GM21737 (cell line): ENCODE data around the gene ANO7.
"Not testable (repeated sequence)": the region's sequence is repeated elsewhere in the genome, so short reads cannot be mapped to it uniquely, and the experiment has no call there.

Source experiments
- ATAC-seq: cut with Tn5 transposase; IDR thresholded peaks from one replicate; pipeline ENCODE4 v1.9.1; 2021; ENCODE audit warnings: mild to moderate bottlenecking, moderate library complexity; ENCODE audit not compliant: unreplicated experiment

ANO7 gene

GRCh38 chr2:241189093-241189855, 797 bp downstream of the ANO7 start:
- no peak for ATAC-seq

GRCh38 chr2:241189856-241190201, 1.4 kb downstream of the ANO7 start:
- no peak for ATAC-seq

DNA sequence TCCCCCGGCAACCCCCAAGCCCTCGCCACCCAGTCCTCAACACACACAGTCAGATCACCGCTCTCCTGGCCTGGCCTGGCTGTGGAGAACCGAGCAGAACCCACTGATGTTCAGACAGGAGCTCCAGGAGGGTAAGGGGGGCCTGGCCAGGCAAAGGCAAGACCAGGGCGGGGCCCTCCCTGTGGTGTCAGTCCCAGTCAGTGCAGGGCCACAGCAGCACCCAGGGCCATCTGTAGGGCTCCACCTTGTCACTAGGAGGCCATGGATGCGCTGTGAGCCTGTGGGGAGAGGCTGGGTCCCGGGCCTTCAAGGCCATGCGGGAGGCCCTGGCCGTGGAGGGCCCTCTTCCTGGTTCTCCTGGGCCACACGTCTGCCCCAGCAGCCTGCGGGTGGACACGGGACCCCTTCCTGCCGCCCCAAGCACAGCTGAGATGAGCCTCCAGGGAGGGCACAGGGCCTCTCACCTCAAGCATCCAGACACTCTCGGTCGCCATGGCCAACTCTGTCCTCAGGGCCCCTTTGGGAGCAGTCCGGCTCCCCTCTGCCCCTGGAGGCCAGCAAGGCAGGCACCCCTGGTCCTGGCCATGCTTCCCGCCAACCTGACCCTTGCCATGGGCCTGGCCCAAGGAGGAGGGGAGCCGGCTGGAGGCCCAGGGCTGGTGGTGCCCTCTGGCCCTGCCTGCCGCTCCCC, 2.0 kb downstream of the ANO7 start:
- no peak for ATAC-seq

- no peak for ATAC-seq
Observed at GRCh38 chr2:241191081-241191480, 2.6 kb downstream of the ANO7 start.

DNA sequence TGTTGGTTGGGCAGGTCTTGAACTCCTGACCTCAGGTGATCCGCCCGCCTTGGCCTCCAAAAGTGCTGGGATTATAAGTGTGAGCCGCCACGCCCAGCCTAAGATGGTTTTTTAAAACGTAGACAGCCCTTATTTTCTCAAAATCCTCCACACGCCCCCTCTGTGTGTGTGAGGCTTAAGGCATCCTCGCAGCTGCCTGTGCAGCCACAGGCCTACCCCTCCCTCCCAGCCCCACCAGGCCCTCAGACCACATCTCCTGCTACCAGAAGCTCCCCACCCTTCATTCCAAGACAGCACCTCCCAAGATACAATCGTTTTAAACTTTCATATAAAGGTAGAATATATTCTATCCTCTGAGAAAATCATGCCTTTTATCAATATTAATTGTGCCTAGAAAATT, 4.8 kb downstream of the ANO7 start:
- ATAC-seq: no peak

GRCh38 chr2:241194811-241195210, 6.3 kb downstream of the ANO7 start:
- no peak for ATAC-seq

GRCh38 chr2:241195506-241196130, 7.1 kb downstream of the ANO7 start:
- ATAC-seq: no peak

DNA sequence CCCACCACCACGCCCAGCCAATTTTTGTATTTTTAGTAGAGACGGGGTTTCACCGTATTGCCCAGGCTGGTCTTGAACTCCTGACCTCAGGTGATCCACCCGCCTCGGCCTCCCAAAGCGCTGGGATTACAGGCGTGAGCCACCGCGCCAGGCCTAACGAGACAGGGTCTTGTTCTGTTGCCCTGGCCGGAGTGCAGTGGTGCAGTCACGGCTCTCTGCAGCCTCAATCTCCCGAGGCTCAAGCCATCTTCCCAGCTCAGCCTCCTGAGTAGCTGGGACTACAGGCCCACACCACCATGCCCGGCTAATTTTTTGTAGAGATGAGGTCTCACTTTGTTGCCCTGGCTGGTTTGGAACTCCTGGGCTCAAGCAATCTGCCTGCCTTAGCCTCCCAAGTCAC, 8.8 kb downstream of the ANO7 start:
- not testable (repeated sequence) for ATAC-seq

GRCh38 chr2:241197947-241198346, 9.5 kb downstream of the ANO7 start:
- ATAC-seq: no peak

DNA sequence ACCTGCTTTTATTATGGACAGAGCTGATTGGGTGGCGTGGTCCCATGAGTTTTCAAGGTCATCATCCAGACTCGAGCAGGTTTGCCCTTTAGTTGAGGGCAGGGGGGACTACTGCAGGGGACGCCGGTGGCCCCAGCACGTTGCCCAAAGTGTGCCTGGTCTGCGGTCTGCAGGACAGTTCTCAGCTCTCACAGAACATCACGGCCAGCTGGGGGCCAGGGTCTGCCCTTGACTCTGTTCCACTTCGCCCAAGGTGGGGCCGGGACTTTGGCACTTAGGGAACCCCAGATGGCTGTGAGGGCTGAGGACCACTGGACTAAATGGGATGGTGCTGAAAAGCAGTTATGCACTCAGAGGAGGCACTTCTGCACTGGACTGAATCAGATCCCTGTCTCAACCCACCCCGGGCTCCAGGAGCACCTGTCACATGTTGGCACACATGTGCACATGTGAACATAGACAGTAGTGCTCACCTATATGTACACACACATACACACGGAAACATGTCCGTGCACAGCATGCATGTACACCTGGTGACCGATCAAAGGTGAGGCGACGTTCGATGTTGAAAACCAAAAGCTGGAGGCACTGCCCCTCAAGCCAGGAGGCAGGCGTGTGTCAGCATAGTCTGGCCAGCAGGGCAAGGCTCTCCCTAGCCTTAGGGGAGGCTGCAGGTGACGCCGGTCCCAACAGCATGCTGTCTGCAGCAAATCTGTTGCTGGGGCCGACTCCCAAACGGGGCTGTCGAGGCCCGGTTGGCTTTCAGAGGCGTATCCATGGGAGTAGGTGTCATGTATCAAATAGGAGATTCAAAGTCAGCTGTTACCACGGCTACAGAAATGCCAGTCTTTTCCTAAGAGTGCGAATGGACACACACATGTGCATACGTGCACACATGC, 10.2 kb downstream of the ANO7 start:
- ATAC-seq: no peak

- no peak for ATAC-seq
Observed at GRCh38 chr2:241199286-241199685, 10.8 kb downstream of the ANO7 start.

DNA sequence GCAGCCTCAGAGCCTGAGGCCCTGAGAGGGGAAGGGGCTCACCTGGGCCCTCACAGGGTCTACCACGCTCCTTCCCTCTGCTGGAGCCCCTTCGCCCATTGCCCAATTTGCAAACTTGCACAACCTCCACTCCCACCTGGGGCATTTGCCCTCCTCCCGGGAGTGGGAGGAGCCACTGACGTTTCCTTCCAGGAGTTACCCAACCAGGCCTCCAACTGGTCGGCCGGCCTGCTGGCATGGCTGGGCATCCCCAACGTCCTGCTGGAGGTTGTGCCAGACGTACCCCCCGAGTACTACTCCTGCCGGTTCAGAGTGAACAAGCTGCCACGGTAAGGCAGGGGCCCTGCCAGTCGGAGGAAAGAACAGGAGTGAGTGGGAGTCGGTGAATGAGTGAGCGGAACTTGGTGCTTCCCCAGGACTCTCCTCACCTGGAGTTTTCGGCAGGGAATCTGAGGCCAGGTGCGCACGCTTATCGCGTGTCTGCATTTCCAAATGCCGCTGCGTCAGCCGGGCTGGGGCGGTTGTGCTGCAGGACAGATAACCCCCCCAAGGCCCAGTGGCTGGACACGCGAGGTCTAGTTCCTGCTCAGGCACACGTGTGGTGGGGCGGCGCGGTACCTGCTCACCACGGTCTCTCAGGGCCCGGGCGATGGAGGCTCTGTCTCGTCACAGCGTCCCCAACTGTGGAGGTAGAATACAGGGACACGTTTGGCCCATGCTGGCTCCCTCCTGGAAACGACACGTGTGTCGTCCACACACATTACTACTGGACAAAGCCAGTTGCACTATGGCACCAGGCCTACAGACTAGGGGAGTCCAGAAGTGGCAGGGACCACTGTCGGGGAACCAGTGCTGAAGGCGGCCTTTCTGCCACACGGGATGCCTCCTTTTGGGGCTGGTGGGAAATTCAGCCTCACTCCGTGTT, 11.7 kb downstream of the ANO7 start:
- no peak for ATAC-seq

GRCh38 chr2:241200822-241201395, 12.4 kb downstream of the ANO7 start:
- no peak for ATAC-seq

DNA sequence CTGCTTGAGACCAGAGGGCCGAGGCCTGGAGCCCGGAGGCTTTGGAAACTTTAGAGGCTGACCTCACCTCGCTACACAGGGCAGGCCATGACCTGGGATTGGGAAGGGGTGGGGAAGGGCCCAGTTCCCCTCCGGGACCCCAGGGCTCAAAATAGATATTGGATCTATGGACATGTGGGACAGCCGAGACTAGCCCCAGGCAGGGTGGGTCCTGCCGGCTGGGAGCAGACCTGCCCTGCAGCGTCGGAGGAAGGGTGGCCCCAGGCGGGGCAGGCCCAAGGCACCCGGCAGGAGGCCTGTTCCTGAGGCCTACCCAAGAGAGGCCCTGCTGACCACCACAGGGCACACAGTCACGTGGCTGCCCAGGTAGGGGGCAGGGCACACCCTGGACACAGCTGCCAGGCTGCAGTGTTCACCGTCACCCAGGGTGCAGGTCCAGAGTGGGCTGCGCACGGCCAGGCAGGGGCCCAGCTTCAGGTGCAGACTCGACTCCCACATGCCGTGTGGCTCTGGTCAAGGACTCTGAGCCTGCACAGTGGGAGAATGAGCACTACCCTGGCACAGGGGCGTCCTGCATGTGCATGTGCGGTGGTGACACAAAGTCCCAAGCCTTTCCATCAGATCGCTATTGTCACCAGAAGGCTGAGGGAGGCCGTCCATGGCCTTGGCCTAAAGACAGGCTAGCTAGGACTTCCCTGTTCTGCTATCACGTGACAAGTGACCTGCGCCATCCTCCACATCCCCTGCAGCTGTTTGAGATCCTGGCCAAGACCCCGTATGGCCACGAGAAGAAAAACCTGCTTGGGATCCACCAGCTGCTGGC, 13.2 kb downstream of the ANO7 start:
- ATAC-seq: no peak

- ATAC-seq: no peak
Observed at GRCh38 chr2:241202268-241202585, 13.8 kb downstream of the ANO7 start.

DNA sequence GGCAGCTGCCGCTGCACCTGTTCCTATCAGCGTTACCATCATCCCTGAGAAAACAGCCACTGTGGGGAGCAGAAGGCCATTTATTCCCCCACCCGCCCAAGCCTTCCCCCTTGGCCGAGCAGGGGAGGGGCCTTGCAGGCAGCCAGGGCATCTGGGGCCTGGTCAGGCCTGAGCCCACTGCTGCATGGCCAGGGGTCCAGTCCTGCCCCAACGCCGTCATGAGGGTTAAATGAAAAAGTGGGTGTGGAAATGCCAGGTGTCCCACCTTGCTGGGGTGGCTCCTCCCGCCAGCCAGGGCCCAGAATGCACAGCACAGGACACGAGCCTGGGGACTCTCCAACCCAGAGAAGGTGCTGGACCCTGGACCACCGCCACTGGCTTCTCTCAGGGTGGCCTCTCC, 14.2 kb downstream of the ANO7 start:
- ATAC-seq: no peak

- ATAC-seq: no peak
Observed at GRCh38 chr2:241203218-241204009, 14.9 kb downstream of the ANO7 start.

GRCh38 chr2:241204010-241204384, 15.5 kb downstream of the ANO7 start:
- ATAC-seq: no peak
